Aorta (tissue), 5 donors: ENCODE data around the gene KIF5A. TPM values are rescaled to one million over a fixed set of nuclear protein-coding genes. Genes with fewer than 3 reads are reported as not detected.
A peak's percentile ranks its signal among the peaks of the same experiment; 100 is the strongest.

ENCODE experiments used
- ATAC-seq: fragments of 200-7000 bp; cut with Tn5 transposase; one replicate; pipeline ENCODE4 v1.9.1; 2022; ENCODE audit warnings: moderate library complexity; ENCODE audit not compliant: low FRiP score
- DNase-seq, 2 donors: peaks; one replicate each; pipeline ENCODE4 v3.0.0-alpha.2; 2020
- H3K27ac ChIP-seq, 2 donors: one replicate each; pipeline ENCODE4 v1.5.1; 2013; ENCODE audit warnings: low read length in 2 of 2, mild to moderate bottlenecking in 2 of 2, moderate library complexity in 2 of 2, control low read depth in 1 of 2, inconsistent platforms in 1 of 2, low read depth in 1 of 2
- H3K27me3 ChIP-seq, 2 donors: one replicate each; pipeline ENCODE4 v1.6.1; 2013; ENCODE audit warnings: control low read depth in 1 of 2, low read length in 1 of 2, mild to moderate bottlenecking in 1 of 2, moderate library complexity in 1 of 2; ENCODE audit not compliant: insufficient read depth in 2 of 2, control insufficient read depth in 1 of 2
- H3K36me3 ChIP-seq, 2 donors: one replicate each; pipeline ENCODE4 v1.6.1; 2013; ENCODE audit warnings: control low read depth in 1 of 2, low read length in 1 of 2, mild to moderate bottlenecking in 1 of 2; ENCODE audit not compliant: insufficient read depth in 2 of 2, control insufficient read depth in 1 of 2
- H3K4me1 ChIP-seq, 2 donors: one replicate each; pipeline ENCODE4 v1.6.1; 2013; ENCODE audit warnings: low read length in 2 of 2, control low read depth in 1 of 2, mild to moderate bottlenecking in 1 of 2, moderate library complexity in 1 of 2; ENCODE audit not compliant: insufficient read depth in 2 of 2, control insufficient read depth in 1 of 2
- H3K4me3 ChIP-seq, 2 donors: one replicate each; pipeline ENCODE4 v1.5.1; 2013; ENCODE audit warnings: low read length in 2 of 2, control low read depth in 1 of 2, mild to moderate bottlenecking in 1 of 2
- H3K9me3 ChIP-seq: one replicate; pipeline ENCODE4 v1.6.1; 2013; ENCODE audit warnings: mild to moderate bottlenecking, low read length; ENCODE audit not compliant: control insufficient read depth
- WGBS, 2 donors: extraction: QIAGEN DNeasy Blood & Tissue Kit; methylation state at CpG; one replicate each; pipeline ENCODE4 v1.1.7; 2013; 5-methylcytosine and 5-hydroxymethylcytosine counted together
- intact Hi-C, 2 donors: fragments of 100-400 bp; cut with DNase I; formaldehyde crosslinking; loops; one replicate each; pipeline versions ENCODE4 v1.14.2 to v1.15.0; 2022
- microRNA-seq, 2 donors: library from miRNA; unstranded; fragments of <30 nt; microRNA quantifications; one replicate each; pipeline ENCODE4 v1.2.0, GENCODE V29; 2020
- polyA plus RNA-seq, 2 donors: library from polyadenylated mRNA; stranded (reverse); fragments of 200-250 nt; gene quantifications; one replicate each; pipeline ENCODE4 v1.2.3, GENCODE V29; 2013
- total RNA-seq, 2 donors: library from RNA; stranded (reverse); fragmentation: NEBNext Ultra II Directional; extraction: Animal tissue kit (Norgen Biotek cat#: 25700); gene quantifications; one replicate each; pipeline ENCODE4 v1.2.1, GENCODE V29; 2021
- donor health status: healthy with polysubstance abuse.
- donor health status: Bipolar disorder and iron deficiency.
- donor health status: DM: no; HTN: no; CAD: no.
- donor health status: DM: no; HTN: no; CAD: no.
- donor health status: DM: yes; HTN: yes; CAD: no.

Gene KIF5A
- total and polyA plus RNA-seq, 4 donors: 0.75 to 3.5 (median 1.1) TPM

- no peaks in the 10 kb centered on the region for H3K4me1 ChIP-seq
- DNase-seq: no peak
- H3K27ac ChIP-seq: no peak overlapping the region
- no peaks in the 10 kb centered on the region for H3K36me3 ChIP-seq
- no peak overlapping the region for H3K4me3 ChIP-seq
- intact Hi-C loops: no loop called here
- H3K9me3 ChIP-seq: no peaks in the 10 kb centered on the region
- H3K27me3 ChIP-seq: no peaks in the 10 kb centered on the region
- WGBS, 2 donors: 86 to 88% methylated on average over 6 of the region's 6 CpGs
- ATAC-seq: no peak
Measured at GRCh38 chr12:57630891-57631433, 81.1 kb downstream of the KIF5A start.

- H3K9me3 ChIP-seq: no peaks in the 10 kb centered on the region
- WGBS, 2 donors: 13 to 17% methylated on average over 26 of the region's 26 CpGs
Measured at GRCh38 chr12:57631566-57632072, 81.8 kb downstream of the KIF5A start.

DNA sequence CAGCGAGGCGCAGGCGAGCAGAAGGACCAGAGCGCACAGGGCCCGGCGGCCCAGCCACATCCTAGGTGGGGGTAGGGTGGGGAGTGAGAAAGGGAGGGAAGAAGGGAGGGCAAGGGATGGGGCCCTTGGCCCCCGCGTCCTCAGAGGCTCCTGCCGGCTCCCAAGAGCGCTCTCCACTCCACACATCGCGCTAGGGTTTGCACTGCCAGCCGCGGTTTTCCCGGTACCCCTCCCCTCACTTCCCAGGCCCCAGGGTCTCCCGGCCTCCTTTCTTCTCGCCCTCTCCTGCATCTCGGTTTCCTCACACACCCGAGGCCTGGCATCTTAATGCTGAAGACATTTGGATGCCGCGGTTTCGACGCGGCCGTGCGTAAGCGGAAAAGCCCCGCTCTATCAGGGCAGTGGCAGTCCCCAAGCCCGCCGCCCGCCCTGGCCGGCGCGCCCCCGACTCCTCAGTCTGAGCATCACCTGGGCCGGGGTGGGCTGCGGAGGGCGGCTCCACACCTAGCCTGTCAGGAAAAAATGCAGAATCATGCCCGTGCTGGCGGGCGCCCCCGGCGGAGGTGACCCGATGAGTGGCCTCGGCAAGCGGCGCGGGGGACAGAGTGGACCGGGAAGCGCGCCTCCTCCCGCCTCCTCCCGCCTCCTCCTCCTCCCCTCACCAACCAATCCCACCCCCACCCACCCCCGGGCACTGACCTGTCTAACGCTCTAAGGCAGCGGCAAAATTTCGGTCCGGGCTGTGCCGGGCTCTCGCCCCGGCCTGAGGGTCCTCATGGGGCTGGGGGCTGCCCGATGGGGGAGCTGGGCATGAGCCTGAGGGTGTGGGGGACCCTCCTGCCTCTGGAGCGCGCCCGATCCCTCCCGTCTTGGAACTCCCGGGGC is 82.5 kb downstream of the KIF5A start:
- no peaks in the 10 kb centered on the region for H3K36me3 ChIP-seq
- H3K9me3 ChIP-seq: no peaks in the 10 kb centered on the region
- ATAC-seq (peak; percentile 65), DNase-seq (peak in 1 of 2 donors; percentile 49)
- H3K27ac ChIP-seq: no peak overlapping the region
- peak overlapping the region; percentile 15 to 75 for H3K4me3 ChIP-seq
- intact Hi-C loops: no loop called here
- no peaks in the 10 kb centered on the region for H3K4me1 ChIP-seq
- WGBS, 2 donors: 1% methylated on average over 47 to 67 of the region's 67 CpGs
- H3K27me3 ChIP-seq: no peaks in the 10 kb centered on the region

More at GRCh38 chr12:57631566-57632072, 81.8 kb downstream of the KIF5A start:
- intact Hi-C loops: no loop called here
- ATAC-seq (no peak), DNase-seq (no peak)
- no peaks in the 10 kb centered on the region for H3K4me1 ChIP-seq
- no peaks in the 10 kb centered on the region for H3K36me3 ChIP-seq
- H3K27ac ChIP-seq: no peak overlapping the region
- no peaks in the 10 kb centered on the region for H3K27me3 ChIP-seq
- H3K4me3 ChIP-seq: no peak overlapping the region

DNA sequence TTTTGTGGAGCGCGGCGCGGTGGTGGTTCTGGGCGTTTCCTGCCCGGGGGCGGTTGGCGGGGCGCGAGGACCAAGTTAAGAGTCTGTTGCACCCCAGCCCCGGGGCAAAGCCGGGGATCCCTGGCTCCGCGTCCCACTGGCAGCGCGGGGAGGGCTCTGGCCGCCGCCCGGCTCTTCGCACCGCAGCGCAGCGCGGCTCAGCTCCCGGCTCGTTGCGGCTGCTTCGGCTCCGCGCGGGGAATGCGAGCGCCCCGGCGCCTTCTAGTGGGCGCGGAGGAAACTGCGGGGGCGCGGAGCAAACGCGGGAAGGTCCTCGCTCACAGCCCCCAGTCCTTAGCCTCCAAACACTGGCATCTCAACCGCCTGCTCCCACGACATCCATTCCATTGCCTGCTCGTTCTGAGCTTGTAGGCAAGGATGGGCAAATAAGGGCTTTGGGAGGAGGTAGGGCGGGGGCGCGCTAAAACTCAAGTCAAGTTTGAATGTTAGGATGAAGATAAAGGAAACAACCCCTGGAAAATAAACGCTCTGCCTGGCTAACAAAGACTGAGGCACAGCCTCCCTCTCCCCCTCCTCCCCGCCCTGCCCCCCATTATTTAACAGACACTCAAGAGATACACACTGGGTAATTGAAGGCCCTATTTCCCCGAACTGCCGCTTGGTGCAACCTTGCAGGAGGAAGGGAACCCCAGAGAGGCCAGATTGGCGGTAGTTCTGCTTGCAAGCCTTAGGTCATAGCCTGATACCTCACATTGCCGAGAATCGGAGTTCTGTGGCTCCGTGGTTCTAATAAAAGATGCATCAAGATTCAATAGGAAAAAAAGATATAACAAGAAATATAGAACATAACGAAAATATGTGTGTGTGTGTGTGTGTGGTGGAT is 83.4 kb downstream of the KIF5A start, which contains the start of gene B4GALNT1:
Gene B4GALNT1 (minus strand): TSS at position 244 of the 883 bp plus-strand sequence. CDS start 1,069 bp downstream, outside the sequence.
- Histone ChIP-seq H3K4me3 (peak within 1 kb of the TSS; percentile 15 to 75), H3K36me3 (no peaks in the 10 kb centered on the region), H3K9me3 (no peaks in the 10 kb centered on the region), H3K4me1 (no peaks in the 10 kb centered on the region), H3K27me3 (no peaks in the 10 kb centered on the region), H3K27ac (no peak within 1 kb of the TSS)
- DNase-seq: peak in 1 of 2 donors; percentile 91
- peak; percentile 88 for ATAC-seq
- 3% methylated on average over 58 of the region's 58 CpGs for WGBS, 2 donors
- intact Hi-C loops: no loop called here

Small RNA genes within 50 kb of the gene (microRNA-seq; reads per million reads assigned to microRNA genes)
- gene MIR616 (0 to 0.60 reads per million in 2 donors), gene MIR6758 (0 to 0.99 reads per million in 2 donors)

Other genes starting within 250 kb of the KIF5A start
- 10 to 100 TPM; 55.8 to 75.4 TPM for gene R3HDM2, start 119.0 kb upstream of the KIF5A start, total RNA-seq
- 10 to 100 TPM; 11.3 to 22.7 TPM for gene R3HDM2, start 119.0 kb upstream of the KIF5A start, polyA plus RNA-seq
- gene INHBC, start 115.3 kb upstream of the KIF5A start, total RNA-seq: not detected
- not detected for gene INHBC, start 115.3 kb upstream of the KIF5A start, polyA plus RNA-seq
- not detected for gene INHBE, start 94.7 kb upstream of the KIF5A start, total RNA-seq
- not detected for gene INHBE, start 94.7 kb upstream of the KIF5A start, polyA plus RNA-seq
- gene GLI1, start 90.3 kb upstream of the KIF5A start, total RNA-seq: 10 to 100 TPM in 1 of 2 donors, 1 to 10 TPM in 1; 2.4 to 15.5 TPM
- gene GLI1, start 90.3 kb upstream of the KIF5A start, polyA plus RNA-seq: 1 to 10 TPM in 1 of 2 donors, under 1 TPM in 1; 0.25 to 2.1 TPM
- gene ARHGAP9, start 70.2 kb upstream of the KIF5A start, total RNA-seq: 10 to 100 TPM; 16.2 to 38.8 TPM
- 10 to 100 TPM in 1 of 2 donors, 1 to 10 TPM in 1; 5.5 to 21.2 TPM for gene ARHGAP9, start 70.2 kb upstream of the KIF5A start, polyA plus RNA-seq
- 100 to 1,000 TPM; 117 to 136 TPM for gene MARS1, start 62.0 kb upstream of the KIF5A start, total RNA-seq
- 10 to 100 TPM; 34.9 to 95.8 TPM for gene MARS1, start 62.0 kb upstream of the KIF5A start, polyA plus RNA-seq
- 10 to 100 TPM; 24.8 to 29.0 TPM for gene DDIT3, start 29.5 kb upstream of the KIF5A start, total RNA-seq
- gene DDIT3, start 29.5 kb upstream of the KIF5A start, polyA plus RNA-seq: 10 to 100 TPM; 38.7 to 49.6 TPM
- gene MBD6, start 27.2 kb upstream of the KIF5A start, total RNA-seq: 10 to 100 TPM; 65.0 to 77.4 TPM
- gene MBD6, start 27.2 kb upstream of the KIF5A start, polyA plus RNA-seq: 10 to 100 TPM in 1 of 2 donors, 1 to 10 TPM in 1; 7.5 to 73.4 TPM
- 100 to 1,000 TPM; 122 to 128 TPM for gene DCTN2, start 2.9 kb upstream of the KIF5A start, total RNA-seq
- 100 to 1,000 TPM; 138 to 159 TPM for gene DCTN2, start 2.9 kb upstream of the KIF5A start, polyA plus RNA-seq
- 10 to 100 TPM; 25.1 to 28.4 TPM for gene PIP4K2C, start 41.1 kb downstream of the KIF5A start, total RNA-seq
- gene PIP4K2C, start 41.1 kb downstream of the KIF5A start, polyA plus RNA-seq: 10 to 100 TPM; 14.5 to 27.0 TPM
- 10 to 100 TPM; 47.2 to 47.4 TPM for gene DTX3, start 54.8 kb downstream of the KIF5A start, total RNA-seq
- 100 to 1,000 TPM in 1 of 2 donors, 10 to 100 TPM in 1; 14.0 to 123 TPM for gene DTX3, start 54.8 kb downstream of the KIF5A start, polyA plus RNA-seq
- 10 to 100 TPM; 72.0 to 73.0 TPM for gene ARHGEF25, start 61.4 kb downstream of the KIF5A start, total RNA-seq
- gene ARHGEF25, start 61.4 kb downstream of the KIF5A start, polyA plus RNA-seq: 100 to 1,000 TPM in 1 of 2 donors, 10 to 100 TPM in 1; 65.6 to 253 TPM
- 1 to 10 TPM; 5.9 to 6.5 TPM for gene B4GALNT1, start 83.2 kb downstream of the KIF5A start, total RNA-seq
- gene B4GALNT1, start 83.2 kb downstream of the KIF5A start, polyA plus RNA-seq: 1 to 10 TPM; 1.0 to 2.9 TPM
- gene OS9, start 144.1 kb downstream of the KIF5A start, total RNA-seq: 100 to 1,000 TPM; 208 to 252 TPM
- gene OS9, start 144.1 kb downstream of the KIF5A start, polyA plus RNA-seq: 100 to 1,000 TPM; 139 to 253 TPM
- gene AGAP2, start 188.7 kb downstream of the KIF5A start, total RNA-seq: 1 to 10 TPM; 2.6 to 3.6 TPM
- gene AGAP2, start 188.7 kb downstream of the KIF5A start, polyA plus RNA-seq: under 1 TPM; 0.18 to 0.88 TPM
- gene TSPAN31, start 195.0 kb downstream of the KIF5A start, total RNA-seq: 10 to 100 TPM; 31.4 to 37.6 TPM
- gene TSPAN31, start 195.0 kb downstream of the KIF5A start, polyA plus RNA-seq: 10 to 100 TPM; 27.4 to 40.6 TPM
- gene CDK4, start 202.3 kb downstream of the KIF5A start, total RNA-seq: 10 to 100 TPM; 54.6 to 55.0 TPM
- gene CDK4, start 202.3 kb downstream of the KIF5A start, polyA plus RNA-seq: 10 to 100 TPM; 44.7 to 60.4 TPM
- gene MARCHF9, start 205.1 kb downstream of the KIF5A start, total RNA-seq: 10 to 100 TPM; 10.8 to 17.1 TPM
- 10 to 100 TPM in 1 of 2 donors, 1 to 10 TPM in 1; 4.8 to 29.9 TPM for gene MARCHF9, start 205.1 kb downstream of the KIF5A start, polyA plus RNA-seq
- gene CYP27B1, start 217.0 kb downstream of the KIF5A start, total RNA-seq: 1 to 10 TPM in 1 of 2 donors, under 1 TPM in 1; 0.94 to 1.5 TPM
- under 1 TPM in 1 of 2 donors, not detected in 1; 0.28 TPM for gene CYP27B1, start 217.0 kb downstream of the KIF5A start, polyA plus RNA-seq
- gene METTL1, start 222.1 kb downstream of the KIF5A start, total RNA-seq: 10 to 100 TPM; 15.4 to 16.2 TPM
- 10 to 100 TPM in 1 of 2 donors, 1 to 10 TPM in 1; 9.5 to 16.1 TPM for gene METTL1, start 222.1 kb downstream of the KIF5A start, polyA plus RNA-seq
- gene EEF1AKMT3, start 222.6 kb downstream of the KIF5A start, total RNA-seq: 10 to 100 TPM in 1 of 2 donors, 1 to 10 TPM in 1; 8.4 to 10.9 TPM
- 1 to 10 TPM; 4.5 to 6.7 TPM for gene EEF1AKMT3, start 222.6 kb downstream of the KIF5A start, polyA plus RNA-seq
- 10 to 100 TPM; 15.0 to 17.2 TPM for gene TSFM, start 232.7 kb downstream of the KIF5A start, total RNA-seq
- gene TSFM, start 232.7 kb downstream of the KIF5A start, polyA plus RNA-seq: 10 to 100 TPM; 21.4 to 22.9 TPM